GM18858 (cell line): ENCODE data around the gene SBF1.

ENCODE experiments used
- ATAC-seq: cut with Tn5 transposase; IDR thresholded peaks from one replicate; pipeline ENCODE4 v1.9.1; 2021; ENCODE audit not compliant: unreplicated experiment

Gene SBF1

DNA sequence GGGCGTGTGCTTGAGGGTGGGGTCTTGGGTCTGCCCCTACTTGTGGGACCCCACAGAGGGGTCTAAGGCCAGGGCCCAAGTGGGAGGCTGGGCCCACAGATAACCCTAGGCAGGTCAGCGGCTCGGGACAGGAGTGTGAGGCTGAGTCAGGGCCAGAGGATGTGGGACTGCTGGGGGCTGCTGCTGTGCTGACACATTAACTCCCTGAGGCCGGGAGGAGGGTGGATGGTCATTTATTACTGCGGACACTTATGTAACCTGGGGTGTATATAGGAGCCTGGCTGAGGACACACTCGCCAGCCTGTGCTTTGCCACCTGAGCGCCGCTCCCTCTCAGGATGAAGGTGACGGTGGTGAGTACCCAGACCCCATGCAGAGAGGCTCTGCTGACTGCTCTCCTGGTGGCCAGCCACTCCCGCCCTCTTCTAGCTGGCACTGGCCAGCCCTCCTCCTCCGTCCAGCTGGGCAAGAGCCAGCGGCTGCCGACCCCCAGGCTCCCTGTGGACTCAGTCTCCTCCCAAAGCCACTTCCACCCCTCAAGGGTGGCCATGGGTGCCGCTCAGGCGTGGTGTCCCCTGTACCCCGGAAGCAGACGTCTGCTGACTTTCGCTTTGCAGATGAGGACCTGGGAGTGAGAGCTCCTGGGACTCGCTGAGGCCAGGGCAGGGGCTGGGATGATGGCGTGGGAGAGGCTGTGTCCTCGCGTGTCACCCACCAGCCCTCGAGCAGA is 11.9 kb upstream of the SBF1 start, which contains the start of gene MIOX:
Gene MIOX (plus strand): TSS at position 299 of the 729 bp plus-strand sequence. CDS start 39 bp downstream, at position 338.
- ATAC-seq: no peak

DNA sequence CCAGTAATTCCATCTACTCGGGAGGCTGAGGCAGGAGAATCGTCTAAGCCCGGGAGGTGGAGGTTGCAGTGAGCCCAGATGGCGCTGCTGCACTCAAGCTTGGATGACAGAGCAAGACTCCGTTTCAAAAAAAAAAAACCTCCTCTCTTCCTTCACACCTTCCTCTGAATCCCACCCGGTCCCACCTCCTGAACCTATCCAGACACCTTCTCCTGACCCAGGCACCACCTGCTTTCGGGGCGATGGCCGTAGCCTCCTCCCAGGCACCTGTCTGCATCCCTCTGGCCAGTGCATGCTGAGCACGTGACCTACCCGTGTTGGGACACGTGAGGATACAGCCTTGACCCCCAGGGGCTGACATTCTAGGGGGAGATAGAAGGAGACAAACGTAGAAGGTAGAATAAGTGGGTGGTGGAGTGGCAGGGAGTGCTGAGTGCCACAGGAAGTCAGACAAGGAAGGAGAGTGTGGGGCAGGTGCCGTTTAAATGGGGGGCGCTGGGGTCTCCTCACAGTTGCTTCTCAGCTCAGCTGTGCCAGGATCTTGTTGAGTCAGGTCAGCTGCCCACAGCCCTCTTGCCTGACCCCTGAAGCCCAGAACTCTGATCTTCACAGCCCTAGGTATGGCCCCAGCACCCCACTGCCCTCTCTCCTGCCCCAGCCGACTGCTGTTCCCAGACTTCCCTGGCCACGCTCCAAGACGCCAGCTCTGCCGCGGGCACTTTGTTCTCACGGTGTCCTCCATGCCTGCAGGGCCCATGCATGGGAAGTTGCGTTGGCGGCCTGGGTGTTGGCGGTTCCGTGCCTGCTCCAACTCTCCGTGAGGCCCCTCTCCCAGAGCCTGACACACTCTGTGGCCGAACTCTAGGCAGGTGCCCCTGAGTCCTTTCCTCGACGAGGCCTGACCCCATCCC is 10.6 kb upstream of the SBF1 start:
- ATAC-seq: no peak

DNA sequence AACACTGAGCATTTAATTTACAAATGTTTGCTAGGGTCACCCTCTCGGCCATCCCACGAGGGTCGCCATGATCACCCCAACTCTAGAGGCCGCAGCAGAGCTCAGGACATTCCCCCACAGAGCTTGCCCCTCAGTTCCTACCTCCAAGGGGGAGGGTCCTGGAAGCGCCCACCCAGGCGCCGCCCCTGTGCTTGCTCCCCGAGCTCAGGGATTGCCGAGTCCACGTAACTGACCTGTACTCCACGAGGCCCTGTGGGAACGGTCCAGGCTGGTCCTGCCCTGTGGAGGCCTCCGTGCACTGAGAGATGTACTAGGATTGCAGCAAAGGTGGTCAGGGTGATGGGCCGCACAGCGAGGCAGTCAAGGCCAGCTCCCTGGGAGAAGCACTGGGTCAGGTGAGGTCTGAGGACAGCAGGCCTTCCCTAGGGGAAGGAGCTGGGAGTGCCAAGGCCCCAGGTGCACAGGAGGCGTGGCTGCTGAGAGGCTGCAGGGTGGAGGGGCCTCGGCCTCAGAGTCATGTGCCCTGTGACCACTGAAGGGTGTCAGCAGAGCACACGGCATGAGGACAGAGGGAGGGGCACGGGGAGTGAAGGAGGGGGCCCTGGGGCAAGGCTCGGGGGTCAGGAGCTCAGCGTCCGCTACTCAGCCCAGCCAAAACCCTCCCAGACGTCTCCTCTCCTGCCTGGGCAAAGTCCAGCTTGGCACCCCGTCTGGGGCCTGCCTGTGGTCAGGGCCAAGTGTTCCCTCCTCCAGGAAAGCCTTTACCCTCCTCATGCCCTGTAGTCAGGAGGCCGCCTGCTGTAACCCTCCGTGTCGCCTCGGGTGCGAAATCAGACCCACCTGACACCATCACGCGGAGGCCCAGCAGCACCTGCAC is 9.4 kb upstream of the SBF1 start:
- ATAC-seq: no peak

DNA sequence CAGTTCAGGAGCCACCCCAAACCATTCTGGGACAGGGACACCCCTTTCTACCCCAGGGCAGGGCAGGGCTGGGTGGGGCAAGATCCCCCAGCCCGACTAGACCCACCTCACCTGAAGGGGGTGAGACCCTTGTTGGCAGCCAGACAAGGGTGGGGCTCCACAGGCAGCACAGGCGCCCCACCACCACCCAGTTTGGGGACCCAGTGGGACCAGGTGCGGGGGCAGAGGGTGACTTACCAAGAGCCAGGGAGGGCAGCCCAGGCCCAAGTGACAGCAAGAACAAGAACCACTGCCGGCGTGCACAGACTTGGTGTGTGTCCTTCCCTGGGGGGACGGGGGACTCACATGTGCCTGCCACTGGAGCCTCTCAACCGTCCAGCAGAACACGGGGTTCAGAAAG is 8.7 kb upstream of the SBF1 start:
- no peak for ATAC-seq

DNA sequence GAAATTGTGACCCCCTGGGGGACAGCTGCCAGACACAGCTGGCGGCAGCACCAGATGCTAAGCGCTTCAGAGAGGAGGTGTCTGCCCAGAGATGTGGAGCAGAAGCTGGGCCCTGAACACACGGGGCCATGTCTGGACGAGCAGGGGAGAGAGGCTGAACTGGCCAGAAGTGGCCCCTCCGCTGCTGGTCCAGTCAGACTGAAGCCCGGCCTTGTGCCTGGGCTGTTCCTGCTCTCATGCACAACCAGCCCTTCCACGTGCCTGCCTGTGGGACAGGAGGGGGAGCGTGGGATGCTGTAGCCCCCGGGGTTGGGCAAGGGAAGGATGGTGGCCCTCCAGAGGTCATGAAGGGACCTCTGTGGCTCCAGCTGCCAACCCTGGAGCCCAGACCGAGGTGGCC is 8.3 kb upstream of the SBF1 start:
- no peak for ATAC-seq

DNA sequence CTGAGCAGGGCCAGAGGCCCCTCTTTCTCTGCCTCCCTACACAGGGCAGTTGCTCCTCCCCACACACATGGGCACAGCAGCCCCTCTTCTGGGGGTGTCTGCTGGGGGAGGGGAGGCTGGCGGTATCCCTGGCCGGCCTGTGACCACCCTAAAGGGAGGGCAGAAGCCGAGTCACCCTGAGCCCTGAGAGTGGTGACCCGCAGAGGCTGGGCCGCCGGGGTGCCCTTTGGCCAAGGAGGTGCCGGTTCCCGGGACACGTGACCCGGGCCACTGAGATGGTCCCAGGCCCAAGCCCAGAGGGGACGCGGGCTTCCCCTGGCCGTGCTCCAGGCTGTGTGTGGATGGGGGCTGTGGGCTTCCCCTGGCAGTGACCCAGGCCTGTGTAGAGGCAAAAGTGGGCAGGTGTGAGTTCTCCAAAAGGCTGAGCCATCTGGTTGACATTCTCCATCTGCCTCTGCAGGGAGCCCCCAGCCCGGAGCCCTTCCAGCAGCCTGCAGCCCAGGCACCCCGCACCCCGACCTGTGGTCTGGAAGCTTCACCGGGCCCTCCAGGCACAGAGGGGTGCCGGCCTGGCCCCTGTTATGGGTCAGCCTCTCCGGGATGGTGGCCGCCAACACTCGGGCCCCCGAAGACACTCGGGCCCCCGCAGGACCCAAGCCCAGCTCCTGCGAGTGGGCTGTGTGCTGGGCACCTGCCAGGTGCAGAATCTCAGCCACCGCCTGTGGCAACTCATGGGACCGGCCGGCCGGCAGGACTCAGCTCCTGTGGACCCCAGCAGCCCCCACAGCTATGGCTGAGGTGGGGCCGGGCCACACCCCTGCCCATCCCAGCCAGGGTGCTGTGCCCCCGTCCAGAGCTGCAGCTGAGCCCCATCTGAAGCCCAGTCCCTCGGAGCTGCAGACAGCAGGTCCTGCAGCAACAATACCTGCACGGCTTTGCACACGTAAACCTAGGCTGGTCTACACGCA is 7.6 kb upstream of the SBF1 start:
- ATAC-seq: no peak

DNA sequence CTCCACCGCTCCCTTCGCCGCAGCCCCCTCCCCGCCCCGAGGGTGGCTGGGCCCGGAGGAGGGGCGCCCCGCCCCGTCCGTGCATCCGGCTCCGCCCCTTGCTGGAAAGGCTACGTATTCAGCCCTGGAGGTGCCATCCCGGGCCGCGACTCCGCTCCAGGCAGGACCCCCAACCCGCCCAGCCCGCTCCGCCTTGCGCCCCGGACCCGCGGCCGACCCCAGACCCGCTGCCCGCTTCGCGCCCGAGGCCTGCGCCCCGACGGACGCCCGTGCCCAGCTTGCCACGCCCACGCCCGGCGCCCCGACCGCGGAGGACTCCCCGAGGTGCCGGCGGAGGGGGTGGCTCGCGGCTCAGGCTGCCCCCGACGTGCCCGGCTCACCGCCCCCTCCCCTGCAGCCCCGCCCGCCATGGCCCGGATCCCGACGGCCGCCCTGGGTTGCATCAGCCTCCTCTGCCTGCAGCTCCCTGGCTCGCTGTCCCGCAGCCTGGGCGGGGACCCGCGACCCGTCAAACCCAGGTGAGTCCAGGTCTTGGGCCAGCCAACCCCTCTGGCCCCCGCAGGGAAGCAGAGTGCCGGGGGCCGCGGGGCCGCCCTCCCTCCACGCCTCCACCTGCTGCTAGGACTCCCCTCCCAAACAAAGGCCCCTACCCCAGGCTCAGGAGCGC is 6.7 kb upstream of the SBF1 start, which contains the start of gene ADM2:
Gene ADM2 (plus strand): TSS at position 104 of the 667 bp plus-strand sequence. CDS start 305 bp downstream, at position 409.
- ATAC-seq: no peak

DNA sequence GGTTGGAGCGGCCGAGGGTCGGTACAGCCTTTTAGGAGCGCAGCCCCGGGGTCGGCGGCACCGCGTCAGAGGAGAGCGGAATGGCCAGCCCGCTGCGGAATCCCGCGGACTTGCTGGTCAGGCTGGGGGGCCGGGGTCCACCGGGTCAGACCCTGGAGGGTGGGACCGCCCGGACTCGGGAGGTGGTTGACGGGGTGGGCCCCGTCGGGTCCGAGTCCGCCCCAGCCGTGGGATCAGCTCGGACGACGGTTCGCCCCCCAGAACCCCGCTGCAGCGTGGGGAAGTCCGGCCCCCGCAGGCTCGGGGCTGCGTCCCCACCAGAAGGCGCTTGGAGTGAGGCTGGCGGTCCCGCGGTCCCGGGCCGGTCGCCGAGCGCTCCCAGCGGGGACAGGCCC is 6.2 kb upstream of the SBF1 start:
- no peak for ATAC-seq

DNA sequence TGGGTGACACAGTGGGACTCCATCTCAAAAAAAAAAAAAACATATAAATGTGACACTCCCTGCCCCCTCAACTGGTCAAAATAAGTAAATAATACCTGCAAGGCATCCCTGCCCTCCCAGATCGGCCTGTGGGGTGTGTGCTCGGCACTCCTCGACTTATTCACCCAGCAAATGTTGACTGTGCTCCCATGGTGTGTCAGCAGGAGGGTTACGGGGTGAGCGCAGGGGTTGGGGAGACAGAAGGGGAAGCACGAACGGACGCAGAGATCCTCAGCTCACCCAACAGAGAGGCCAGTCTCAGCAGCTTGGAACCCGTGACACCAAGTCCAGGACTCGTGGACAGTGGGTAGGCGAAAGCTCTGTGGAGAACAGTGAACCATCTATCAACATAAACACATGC is 4.9 kb upstream of the SBF1 start:
- ATAC-seq: no peak

DNA sequence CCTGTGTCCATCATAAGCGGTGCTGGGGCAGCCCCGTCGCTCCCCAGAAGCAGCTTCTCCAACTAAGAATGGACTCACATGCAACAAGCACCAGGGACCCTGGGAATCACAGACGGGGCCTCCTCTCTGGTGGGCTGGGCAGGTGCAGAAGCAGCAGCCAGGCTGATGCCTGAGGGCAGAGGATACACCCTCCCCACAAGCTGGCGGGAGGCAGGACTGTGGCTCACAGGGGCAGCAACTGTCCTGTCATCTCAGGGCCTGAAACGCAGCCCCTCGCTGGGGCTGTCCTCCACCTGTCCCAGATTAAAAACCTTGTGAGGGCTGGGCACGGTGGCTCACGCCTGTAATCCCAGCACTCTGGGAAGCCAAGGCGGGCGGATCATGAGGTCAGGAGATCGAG is 3.1 kb upstream of the SBF1 start:
- ATAC-seq: no peak

DNA sequence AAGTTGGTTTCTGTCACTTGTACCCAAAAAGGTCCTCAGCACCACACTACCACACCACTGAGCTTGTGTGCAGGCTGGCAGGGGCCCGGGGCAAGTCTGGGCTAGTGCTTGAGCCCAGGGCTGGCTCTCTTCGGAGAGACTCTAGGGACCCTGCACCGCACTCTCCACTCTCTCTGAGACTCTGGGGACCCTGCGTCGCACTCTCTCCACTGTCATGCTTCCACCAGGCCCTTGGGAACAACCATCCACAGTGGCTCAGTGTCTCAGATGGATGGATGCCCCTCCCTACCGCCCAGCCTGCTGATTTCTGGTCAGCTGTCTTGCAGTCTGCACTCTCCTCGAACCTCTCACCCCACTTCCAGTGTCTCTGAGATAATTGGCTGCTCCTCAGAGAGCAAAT is 2.0 kb upstream of the SBF1 start:
- no peak for ATAC-seq

DNA sequence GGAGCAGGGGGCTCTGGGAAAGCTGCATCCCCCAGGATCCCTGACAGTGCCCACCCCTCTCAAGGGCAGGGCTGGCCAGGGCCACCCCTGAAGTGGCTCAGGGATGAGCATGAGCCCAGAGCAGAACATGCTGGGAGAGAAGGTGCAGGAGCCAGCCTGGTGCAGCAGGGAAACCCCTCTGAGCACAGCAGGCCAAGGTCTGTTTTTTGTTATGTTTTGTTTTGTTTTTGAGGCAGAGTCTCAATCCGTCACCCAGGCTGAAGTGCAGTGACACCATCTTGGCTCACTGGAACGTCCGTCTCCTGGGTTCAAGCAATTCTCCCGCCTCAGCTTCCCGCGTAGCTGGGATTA is 792 bp upstream of the SBF1 start:
- no peak for ATAC-seq

DNA sequence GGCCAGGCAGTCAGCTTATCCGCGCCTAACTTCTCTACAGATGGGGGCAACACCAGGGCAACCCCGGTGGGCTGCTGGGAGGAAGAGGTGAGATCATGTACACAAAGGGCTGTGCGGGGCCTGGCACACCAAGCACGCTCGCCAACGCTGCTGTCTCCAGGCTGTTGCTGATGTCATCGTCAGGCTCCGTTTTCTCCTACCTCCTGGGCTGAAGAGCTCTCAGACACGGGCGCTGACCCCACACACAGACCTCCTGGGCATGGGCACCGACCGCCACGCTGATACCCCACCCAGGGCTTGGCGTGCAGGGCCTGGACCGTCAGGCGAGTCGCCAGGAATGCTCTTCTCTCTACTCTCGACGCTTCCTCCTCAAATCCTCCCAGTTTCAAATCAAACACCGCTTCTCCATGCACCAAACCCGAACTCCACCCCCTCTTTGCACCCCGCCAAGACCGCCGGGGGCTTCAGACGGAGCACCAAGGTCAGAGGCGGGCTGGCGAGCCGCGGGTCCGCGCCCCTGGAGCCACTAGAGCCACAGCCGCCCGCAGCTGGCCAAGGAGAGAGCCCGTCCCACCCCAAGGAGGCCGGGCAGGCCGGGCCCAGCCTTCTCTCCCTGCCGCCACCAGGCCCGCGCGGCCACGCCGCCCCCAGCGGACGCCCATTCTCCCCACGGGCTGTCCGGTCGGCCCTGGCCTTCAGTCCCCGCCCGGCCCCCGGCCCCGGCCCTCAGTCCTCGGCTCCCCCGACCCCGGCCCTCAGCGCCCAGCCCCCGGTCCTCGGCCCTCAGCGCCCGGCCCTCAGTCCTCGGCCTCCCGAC is 772 bp downstream of the SBF1 start:
- no peak for ATAC-seq

DNA sequence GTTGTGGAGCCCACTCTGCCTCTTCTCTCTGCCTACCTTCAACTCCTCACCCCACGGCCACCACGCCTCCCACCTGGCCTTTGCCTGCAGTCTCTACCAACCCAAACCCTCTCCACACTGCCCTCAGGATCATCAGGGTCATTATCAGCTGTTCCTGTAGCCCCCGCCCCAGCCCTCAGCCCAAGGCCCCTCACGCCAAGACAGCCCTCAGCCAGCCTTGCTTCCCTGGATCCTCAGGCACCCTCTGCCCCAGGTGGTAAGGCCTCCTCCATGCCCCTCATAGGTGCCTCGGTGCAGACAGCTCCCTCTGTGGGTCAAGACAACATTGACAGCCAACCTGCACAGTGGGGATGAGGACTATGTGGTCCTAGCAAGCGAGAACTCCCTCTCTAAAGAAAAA is 1.7 kb downstream of the SBF1 start:
- ATAC-seq: no peak

DNA sequence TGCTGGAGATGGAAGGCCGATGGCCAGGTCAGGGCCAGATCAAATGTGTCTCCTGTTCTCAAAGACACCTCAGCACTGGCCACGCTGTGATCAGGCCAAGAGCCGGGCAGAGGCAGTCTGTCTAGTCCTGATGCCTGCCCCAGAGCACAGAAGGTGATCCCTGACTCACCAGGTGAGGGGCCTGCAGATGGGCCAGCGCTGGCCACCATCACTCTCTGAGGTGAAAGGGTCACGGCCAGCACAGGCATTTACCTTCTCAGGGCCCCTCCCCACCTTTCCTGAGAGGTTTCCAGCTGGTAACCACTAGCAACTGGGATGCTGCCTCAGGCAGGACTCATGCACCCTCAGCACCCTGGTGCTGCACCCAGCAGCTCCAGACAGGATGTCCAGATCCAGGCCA is 2.9 kb downstream of the SBF1 start:
- no peak for ATAC-seq

DNA sequence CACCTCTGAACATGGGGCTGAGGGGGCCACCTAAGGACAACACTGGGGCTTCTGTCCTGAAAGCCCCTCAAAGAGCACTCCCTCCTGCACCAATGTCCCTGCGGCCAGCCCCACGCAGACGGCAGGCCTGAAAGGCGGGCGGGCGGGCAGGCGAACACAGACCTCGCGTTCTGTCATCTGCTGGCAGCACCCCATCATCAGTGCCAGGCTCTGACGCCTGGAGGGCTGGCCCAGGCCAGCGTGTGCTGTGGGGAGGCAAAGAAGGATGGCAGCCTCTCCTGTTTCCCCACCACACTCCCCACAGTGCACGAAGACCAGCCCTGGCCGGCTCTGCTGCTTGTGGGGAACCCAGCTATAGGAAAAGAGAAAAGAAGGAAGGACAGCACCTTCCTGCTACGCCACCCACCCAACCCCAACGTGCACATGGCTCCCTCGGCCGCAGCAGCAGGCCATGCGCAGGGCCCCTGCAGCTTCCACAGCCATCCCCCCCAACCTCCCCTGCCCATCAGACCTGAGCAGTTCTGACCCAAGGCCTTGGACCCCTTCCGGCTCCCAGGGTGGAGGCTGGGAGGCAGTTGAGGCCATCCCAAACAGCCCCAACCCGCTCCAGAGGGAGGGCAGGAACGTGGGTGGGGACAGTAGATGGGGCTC is 3.5 kb downstream of the SBF1 start:
- no peak for ATAC-seq

DNA sequence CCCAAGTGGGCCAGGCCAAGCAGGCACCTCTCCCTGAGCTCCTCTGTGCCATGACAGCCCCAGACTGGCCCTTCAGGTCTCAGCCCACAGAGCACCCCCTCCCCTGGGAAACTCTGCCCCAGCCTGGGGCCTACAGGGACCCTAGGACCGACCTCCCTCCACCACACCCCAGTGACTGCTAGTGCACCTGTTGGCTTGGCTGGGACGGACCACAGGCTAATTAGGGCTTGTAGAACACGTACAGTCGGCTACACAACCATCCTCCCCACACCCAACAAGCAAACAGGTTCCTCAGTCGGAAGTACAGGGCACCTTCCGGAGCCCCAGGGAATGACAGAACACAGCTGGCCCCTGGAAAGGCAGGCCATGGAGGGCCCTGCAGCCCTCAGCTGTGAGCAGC is 4.3 kb downstream of the SBF1 start:
- no peak for ATAC-seq
